ENCODE data around the gene FZD4.
"Not testable (repeated sequence)": the region's sequence is repeated elsewhere in the genome, so short reads cannot be mapped to it uniquely, and the experiment has no call there.

The FZD4 gene

DNA sequence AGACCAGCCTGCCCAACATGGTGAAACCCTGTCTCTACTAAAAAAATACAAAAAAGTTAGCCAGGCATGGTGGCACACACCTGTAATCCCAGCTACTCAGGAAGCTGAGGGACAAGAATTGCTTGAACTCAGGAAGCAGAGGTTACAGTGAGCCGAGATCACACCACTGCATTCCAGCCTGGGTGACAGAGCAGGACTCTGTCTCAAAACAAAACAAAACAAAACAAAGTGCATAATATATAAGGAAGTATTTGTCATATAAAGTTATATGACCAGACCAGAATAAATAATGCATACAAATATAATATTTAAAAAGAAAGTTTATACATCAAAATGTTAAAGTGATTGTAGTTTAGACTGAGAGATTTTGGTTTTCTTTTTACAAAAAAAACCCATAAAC is 39.3 kb downstream of the FZD4 start:
- not testable (repeated sequence) for DNase-seq (ENCODE audit: extremely low read depth in 1 of 2, low read depth in 1 of 2)

GRCh38 chr11:86914865-86915519 is 40.2 kb downstream of the FZD4 start:
- DNase-seq (ENCODE audit: extremely low read depth in 1 of 2, low read depth in 1 of 2): no peak

- no peak for DNase-seq (ENCODE audit: extremely low read depth in 1 of 2, low read depth in 1 of 2)
Measured at GRCh38 chr11:86912238-86912637, 43.0 kb downstream of the FZD4 start.

- DNase-seq (ENCODE audit: extremely low read depth in 1 of 2, low read depth in 1 of 2): no peak
Measured at GRCh38 chr11:86910592-86910991, 44.6 kb downstream of the FZD4 start.

DNA sequence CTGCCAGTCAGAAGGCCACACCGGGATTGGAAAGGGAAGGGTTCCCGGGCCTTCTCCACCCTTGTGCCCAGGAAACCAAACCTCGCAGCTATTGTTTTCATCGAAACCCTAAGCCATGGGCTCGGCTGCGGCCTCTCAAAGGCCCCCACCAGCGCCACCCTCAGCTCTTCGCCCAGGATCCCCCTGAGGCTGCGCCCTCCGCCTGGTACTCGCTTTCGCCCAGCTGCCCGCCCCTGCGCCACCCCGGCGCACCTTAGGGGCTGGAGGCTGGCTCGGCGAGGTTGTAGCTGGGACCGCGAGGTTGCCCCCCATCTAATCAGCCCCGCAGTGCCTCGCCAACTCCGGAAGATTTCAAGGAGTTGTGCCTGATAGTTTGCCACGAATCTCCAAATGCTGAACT is 49.0 kb downstream of the FZD4 start:
- no peak for DNase-seq (ENCODE audit: extremely low read depth in 1 of 2, low read depth in 1 of 2)

DNA sequence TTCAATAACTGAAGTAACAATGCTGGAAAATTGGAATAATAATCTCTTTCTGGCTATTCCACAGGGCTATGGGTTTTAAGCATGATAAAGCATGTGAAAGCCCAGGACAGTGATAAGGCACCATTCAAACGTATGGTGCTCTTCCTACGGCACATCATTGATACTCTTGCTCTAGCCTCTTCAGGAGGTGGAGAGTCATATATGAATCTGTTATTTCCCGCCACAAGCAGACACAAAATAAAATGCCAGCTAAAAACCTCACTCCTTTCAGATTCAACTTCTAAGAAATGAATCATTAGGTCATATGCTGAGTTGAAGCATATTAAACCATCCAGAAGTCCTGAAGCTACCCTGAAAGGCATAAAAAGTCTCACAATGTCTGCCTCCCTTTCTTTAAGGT is 49.9 kb downstream of the FZD4 start:
- DNase-seq (ENCODE audit: extremely low read depth in 1 of 2, low read depth in 1 of 2): no peak

DNA sequence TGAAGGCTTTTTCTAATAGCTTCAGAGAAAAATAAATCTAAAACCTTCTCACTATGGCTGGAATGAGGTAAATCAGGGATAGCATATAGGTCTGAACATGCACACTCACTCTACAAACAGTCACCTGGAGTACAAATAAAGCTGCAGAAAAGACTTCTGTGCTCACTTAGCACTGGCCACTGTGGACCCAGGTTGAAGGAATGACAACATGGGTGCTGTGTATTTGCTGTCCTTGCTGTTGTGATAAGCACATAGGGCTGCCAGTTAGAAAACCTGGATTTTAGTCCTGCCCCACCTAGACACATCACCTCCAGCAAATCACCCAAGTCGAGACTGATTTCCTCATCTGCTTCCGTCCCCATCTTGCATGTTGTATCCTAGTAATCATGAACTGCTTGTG is 51.2 kb downstream of the FZD4 start:
- no peak for DNase-seq (ENCODE audit: extremely low read depth in 1 of 2, low read depth in 1 of 2)

DNA sequence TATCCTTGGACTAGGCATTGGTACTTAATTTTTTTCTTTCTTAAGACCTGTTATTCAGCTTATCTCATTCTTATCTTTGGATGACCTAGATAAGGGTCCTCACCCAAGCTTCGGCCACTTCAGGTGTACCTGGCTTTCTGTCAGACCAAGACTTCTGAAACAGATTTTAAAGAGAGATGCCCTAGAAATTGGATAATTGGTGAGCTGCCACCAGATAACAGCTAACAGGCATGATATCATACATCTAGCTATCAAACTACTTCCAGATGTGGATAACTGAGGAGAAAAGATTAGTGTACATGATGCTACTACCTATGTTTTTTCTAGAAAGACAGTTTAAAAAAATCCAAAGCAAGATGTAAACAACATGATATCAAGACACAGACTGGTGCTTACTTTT is 52.9 kb downstream of the FZD4 start:
- DNase-seq (ENCODE audit: extremely low read depth in 1 of 2, low read depth in 1 of 2): no peak

DNA sequence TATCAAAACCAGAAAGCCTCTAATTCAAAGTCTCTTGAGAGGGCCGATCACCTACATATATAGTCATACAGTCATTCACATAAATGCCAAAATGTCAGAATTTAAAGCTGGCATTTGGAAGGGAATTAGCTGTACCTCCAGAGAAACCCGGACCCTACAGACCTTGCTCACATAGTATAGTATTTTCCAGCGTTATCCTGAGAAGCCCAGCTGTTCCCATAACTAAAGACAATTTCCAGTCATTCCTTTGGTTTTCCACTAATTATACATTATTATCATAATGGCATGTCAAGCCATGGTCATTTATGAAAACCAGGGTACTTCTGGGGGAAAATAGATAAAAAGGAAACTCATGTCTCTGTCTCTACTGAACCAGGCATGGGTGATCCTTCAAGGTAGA is 53.6 kb downstream of the FZD4 start:
- no peak for DNase-seq (ENCODE audit: extremely low read depth in 1 of 2, low read depth in 1 of 2)

DNA sequence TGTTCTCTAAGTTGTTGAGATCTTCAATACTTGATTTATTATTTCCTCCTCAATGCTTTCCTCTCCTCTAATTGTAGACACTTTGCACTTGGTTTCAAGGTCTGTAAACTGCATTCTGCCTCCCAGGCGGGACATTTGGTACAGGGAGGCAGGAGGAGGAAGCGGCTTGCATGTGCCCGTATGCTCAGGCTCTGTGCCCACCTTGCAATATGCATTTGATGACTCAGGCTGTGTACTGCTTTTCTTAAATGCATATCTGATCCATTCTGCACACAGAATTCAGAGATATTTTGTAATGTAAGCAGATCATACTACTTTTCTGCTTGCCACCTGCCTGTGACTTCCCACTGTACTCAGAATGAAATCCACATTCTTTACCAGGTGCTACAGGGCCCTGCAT is 55.0 kb downstream of the FZD4 start:
- no peak for DNase-seq (ENCODE audit: extremely low read depth in 1 of 2, low read depth in 1 of 2)

DNA sequence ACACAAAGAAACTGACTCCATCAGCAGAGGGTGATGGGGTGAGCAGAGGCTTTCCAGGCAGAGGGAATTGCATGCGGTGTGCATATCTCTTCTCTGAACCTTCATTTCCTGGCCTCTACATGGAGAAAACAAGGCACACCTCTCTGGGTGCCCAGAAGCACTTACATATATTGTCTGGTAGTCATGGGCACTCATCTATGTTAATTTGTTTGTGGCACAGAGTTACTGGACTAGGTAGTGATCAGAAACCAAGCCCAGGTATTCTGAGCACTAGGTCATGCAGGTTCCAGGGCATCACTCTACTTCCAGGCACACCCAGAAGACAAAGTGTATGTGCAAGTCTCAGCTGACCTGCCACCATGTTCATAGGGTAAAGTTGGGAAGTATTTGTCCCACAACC is 56.5 kb downstream of the FZD4 start:
- no peak for DNase-seq (ENCODE audit: extremely low read depth in 1 of 2, low read depth in 1 of 2)

- DNase-seq (ENCODE audit: extremely low read depth in 1 of 2, low read depth in 1 of 2): no peak
Measured at GRCh38 chr11:86896441-86896841, 58.8 kb downstream of the FZD4 start.

Measured in activated CD8-positive, alpha-beta memory T cell treated with anti-CD3 and anti-CD28 coated beads for 1 hour (primary cell).